GM12878 (cell line): Measurements from ENCODE around the gene USP27X. TPM values are rescaled to one million over a fixed set of nuclear protein-coding genes. Genes with fewer than 3 reads are reported as not detected.

Experiments
- ATAC-seq: fragments of 200-7000 bp; cut with Tn5 transposase; 3 replicates; pipeline ENCODE4 v1.9.1; 2020; ENCODE audit warnings: mild to moderate bottlenecking, moderate library complexity
- BruUV-seq: library from RNA; stranded (reverse); fragments of 400-500 nt; replicated peaks from 2 replicates; lab custom pipeline; 2021; lab: Mats Ljungman, UMichigan
- CTCF ChIA-PET: fragments of 300-600 bp; sonication (Branson Sonifier 250); formaldehyde crosslinking; extraction: SDS; loops from one replicate; lab custom pipeline; 2021; ENCODE audit warnings: inconsistent platforms; lab: Yijun Ruan, JAX
- POLR2A ChIA-PET: fragments of 350-600 bp; formaldehyde crosslinking; extraction: SDS; loops from one replicate; lab custom pipeline; 2021; ENCODE audit warnings: inconsistent platforms; lab: Charles Lee
- RAD21 ChIA-PET: fragments of 300-600 bp; sonication (Branson Sonifier 250); formaldehyde crosslinking; loops from one replicate; lab custom pipeline; 2023; ENCODE audit warnings: antibody characterized with exemption; ENCODE audit not compliant: unreplicated experiment; lab: Charles Lee
- SMC1A ChIA-PET: fragments of 300-600 bp; sonication (Branson Sonifier 250); formaldehyde crosslinking; loops from one replicate; lab custom pipeline; 2023; ENCODE audit not compliant: unreplicated experiment, uncharacterized antibody; lab: Charles Lee
- DNase-seq: peaks from one replicate; pipeline ENCODE4 v3.0.0-alpha.2; 2011; ENCODE audit warnings: low read depth, low spot score
- FAIRE-seq: peaks from 3 replicates; lab custom pipeline; 2011; peaks lifted over from hg19 to GRCh38; lab: Jason Lieb, UNC
- H2AFZ ChIP-seq: 2 replicates; pipeline ENCODE4 v1.6.0; 2011; ENCODE audit warnings: low read depth, low read length, control low read depth; ENCODE audit not compliant: control insufficient read depth
- H3K27ac ChIP-seq: 2 replicates; pipeline ENCODE4 v1.5.1; 2011; ENCODE audit warnings: control low read depth; ENCODE audit not compliant: control insufficient read depth, insufficient read depth
- H3K27me3 ChIP-seq, 2 experiments: replicated peaks in 1 of 2; 2 replicates each; pipeline versions ENCODE4 v1.6.0 to v1.6.1; 2011; ENCODE audit warnings: low read length in 1 of 2; ENCODE audit not compliant: control insufficient read depth in 2 of 2, insufficient read depth in 2 of 2
- H3K36me3 ChIP-seq, 2 experiments: 2 replicates each; pipeline ENCODE4 v1.5.1; 2011; ENCODE audit warnings: low read length in 1 of 2; ENCODE audit not compliant: control insufficient read depth in 2 of 2, insufficient read depth in 2 of 2
- H3K4me1 ChIP-seq: 2 replicates; pipeline ENCODE4 v1.6.1; 2011; ENCODE audit warnings: mild to moderate bottlenecking, low read length, moderate library complexity, mixed read lengths; ENCODE audit not compliant: control insufficient read depth, insufficient read depth
- H3K4me2 ChIP-seq: 2 replicates; pipeline ENCODE4 v1.6.0; 2011; ENCODE audit warnings: control low read depth; ENCODE audit not compliant: control insufficient read depth, insufficient read depth
- H3K4me3 ChIP-seq: fragments of 200-600 bp; sonication (generic); 2 replicates; pipeline ENCODE4 v1.5.1; 2016
- H3K79me2 ChIP-seq: 2 replicates; pipeline ENCODE4 v1.6.0; 2011; ENCODE audit warnings: low read length; ENCODE audit not compliant: control insufficient read depth, insufficient read depth
- H3K9ac ChIP-seq: 2 replicates; pipeline ENCODE4 v1.8.0; 2011; ENCODE audit warnings: low read length, control low read depth, mixed read lengths; ENCODE audit not compliant: control insufficient read depth, insufficient read depth
- H3K9me3 ChIP-seq: replicated peaks from 3 replicates; pipeline ENCODE4 v1.5.1; 2011; ENCODE audit warnings: mild to moderate bottlenecking, low read length; ENCODE audit not compliant: control insufficient read depth, insufficient read depth
- H4K20me1 ChIP-seq: 2 replicates; pipeline ENCODE4 v1.6.0; 2011; ENCODE audit not compliant: control insufficient read depth, insufficient read depth
- BACH1 ChIP-seq: fragments of 450-650 bp; IDR thresholded peaks from 2 replicates; pipeline ENCODE4 v1.6.1; 2017; ENCODE audit warnings: mild to moderate bottlenecking, borderline replicate concordance
- BMI1 ChIP-seq: fragments of 450-650 bp; IDR thresholded peaks from 2 replicates; pipeline ENCODE4 v1.6.1; 2016; ENCODE audit warnings: mild to moderate bottlenecking, moderate library complexity, borderline replicate concordance
- BRCA1 ChIP-seq: IDR thresholded peaks from 2 replicates; pipeline ENCODE4 v1.6.1; 2011; ENCODE audit warnings: low read depth, low read length, improper control_type of control experiment
- CBX3 ChIP-seq: fragments of 200-600 bp; sonication (generic); IDR thresholded peaks from 2 replicates; pipeline ENCODE4 v1.6.1; 2016; ENCODE audit warnings: low read depth, borderline replicate concordance
- CHD2 ChIP-seq: IDR thresholded peaks from 2 replicates; pipeline ENCODE4 v1.6.1; 2011; ENCODE audit warnings: low read depth, low read length, improper control_type of control experiment, borderline replicate concordance
- E2F8 ChIP-seq: fragments of 450-650 bp; IDR thresholded peaks from 2 replicates; pipeline ENCODE4 v1.6.1; 2018; ENCODE audit warnings: mild to moderate bottlenecking, low read depth, moderate library complexity; ENCODE audit not compliant: partially characterized antibody
- EGR1 ChIP-seq, 2 experiments: IDR thresholded peaks; 1 replicate in 1 of 2; 2 replicates in 1 of 2; pipeline ENCODE4 v1.6.1; 2011 to 2012; ENCODE audit warnings: low read depth in 2 of 2, low read length in 2 of 2, borderline replicate concordance in 1 of 2, mild to moderate bottlenecking in 1 of 2, moderate library complexity in 1 of 2
- GATAD2B ChIP-seq: fragments of 450-650 bp; conservative IDR thresholded peaks from 2 replicates; pipeline ENCODE4 v1.6.1; 2017; ENCODE audit warnings: low read depth, mild to moderate bottlenecking, moderate library complexity
- MTA2 ChIP-seq: fragments of 450-650 bp; IDR thresholded peaks from 2 replicates; pipeline ENCODE4 v1.6.1; 2016; ENCODE audit warnings: low read depth, mild to moderate bottlenecking, moderate library complexity
- MYB ChIP-seq: fragments of 150-350 bp; IDR thresholded peaks from 2 replicates; pipeline ENCODE4 v1.6.1; 2014; ENCODE audit warnings: mild to moderate bottlenecking, low read depth, low read length, borderline replicate concordance
- NFIC ChIP-seq: IDR thresholded peaks from 2 replicates; pipeline ENCODE4 v1.6.1; 2012; ENCODE audit warnings: low read depth, mild to moderate bottlenecking, inconsistent platforms, low read length, moderate library complexity
- NR2C2 ChIP-seq: IDR thresholded peaks from 2 replicates; pipeline ENCODE4 v1.6.1; 2011; ENCODE audit warnings: borderline replicate concordance, low read depth; ENCODE audit not compliant: control insufficient read depth, insufficient read length
- POLR2AphosphoS5 ChIP-seq: IDR thresholded peaks from 2 replicates; pipeline ENCODE4 v1.6.1; 2011; ENCODE audit warnings: mild to moderate bottlenecking, low read length, inconsistent platforms
- RCOR1 ChIP-seq: conservative IDR thresholded peaks from 2 replicates; pipeline ENCODE4 v1.6.1; 2012; ENCODE audit warnings: low read depth, low read length, improper control_type of control experiment
- RELA ChIP-seq: fragments of 450-650 bp; IDR thresholded peaks from 2 replicates; pipeline ENCODE4 v1.8.0; 2014; ENCODE audit warnings: borderline replicate concordance; ENCODE audit not compliant: partially characterized antibody
- SRF ChIP-seq, 2 experiments: IDR thresholded peaks; 2 replicates each; pipeline ENCODE4 v1.6.1; 2011; ENCODE audit warnings: low read depth in 2 of 2, low read length in 2 of 2, mild to moderate bottlenecking in 1 of 2, moderate library complexity in 1 of 2
- SUZ12 ChIP-seq: fragments of 200-600 bp; sonication (generic); IDR thresholded peaks from one replicate; pipeline ENCODE4 v1.6.1; 2018; ENCODE audit warnings: antibody characterized with exemption, mild to moderate bottlenecking; ENCODE audit not compliant: unreplicated experiment
- whole genome bisulfite sequencing: methylation state at CpG from one replicate; pipeline ENCODE4 v1.1.6; 2016; ENCODE audit warnings: low lambda C conversion rate; ENCODE audit not compliant: insufficient replicate concordance, insufficient coverage; ENCODE audit errors: missing lambda C conversion rate; 5-methylcytosine and 5-hydroxymethylcytosine counted together
- in situ Hi-C: fragments of 300-500 bp; cut with MboI; formaldehyde crosslinking; loops from 9 replicates; pipeline ENCODE4 v1.14.3; 2018; ENCODE audit warnings: mixed read lengths
- intact Hi-C: fragments of 100-400 bp; cut with micrococcal nuclease; formaldehyde crosslinking; loops from one replicate; pipeline ENCODE4 v1.14.2; 2022; ENCODE audit not compliant: unreplicated experiment
- polyA plus RNA-seq, 11 experiments: library from polyadenylated mRNA; depleted of rRNA in 4 of 11; unstranded in 6 of 11; stranded (reverse) in 5 of 11; fragments of >200 nt; fragmentation: Nextera tagmentation in 4 of 11; fragmentation: Illumina TruSeq in 1 of 11; extraction: Ambion mirVana in 4 of 11; extraction: Trizol in 1 of 11; gene quantifications; 1 replicate in 1 of 11; 2 replicates in 10 of 11; pipeline versions ENCODE4 v1.2.1 to v1.2.3, GENCODE V29; 2011 to 2016; ENCODE audit warnings: inconsistent platforms in 2 of 11, missing spikeins in 2 of 11, low read depth in 1 of 11
- total RNA-seq, 4 experiments: library from RNA; depleted of rRNA in 3 of 4; stranded (reverse); fragments of >200 nt in 3 of 4; fragmentation: Illumina TruSeq in 1 of 4; extraction: Trizol in 1 of 4; gene quantifications; 2 replicates each; pipeline versions ENCODE4 v1.2.1 to v1.2.3, GENCODE V29; 2013 to 2021
- TF ChIP-seq, protein P1 (sequence below): fragments of 450-650 bp; IDR thresholded peaks from 2 replicates; pipeline ENCODE4 v1.6.1; 2014; ENCODE audit warnings: mild to moderate bottlenecking
- TF ChIP-seq, protein P2 (sequence below): IDR thresholded peaks from 2 replicates; pipeline ENCODE4 v1.6.1; 2011; ENCODE audit warnings: borderline replicate concordance, low read depth, mild to moderate bottlenecking, moderate library complexity, low read length; ENCODE audit not compliant: insufficient read depth, poor library complexity, severe bottlenecking

Gene USP27X
- total and polyA plus RNA-seq, 10 of the 15 experiments (the other 5 are each of a cell fraction or from before 2014, with no cell fraction given) = 0.09 to 2.0 (median 0.89) TPM; not detected in 1

DNA sequence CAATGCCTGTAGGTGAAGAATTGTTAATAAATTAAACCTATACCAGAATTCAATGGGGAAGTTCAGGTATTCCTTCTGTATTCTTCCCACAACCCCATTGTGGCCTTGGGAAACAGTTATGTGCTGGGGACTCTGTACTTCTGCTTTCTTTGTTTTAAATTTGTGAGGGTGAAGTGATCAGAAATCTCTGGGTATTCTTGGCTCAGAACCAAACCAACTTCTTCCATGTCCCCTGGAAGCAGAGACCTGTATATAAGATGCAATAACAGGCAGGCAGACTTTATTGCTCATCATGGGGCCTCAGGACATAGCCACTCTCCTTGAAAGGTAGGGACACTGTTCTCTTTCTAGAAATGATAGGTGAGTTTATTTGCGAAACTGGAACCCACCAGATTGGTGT, 19.8 kb upstream of the USP27X start:
- Histone ChIP-seq H4K20me1 (no peaks in the 10 kb centered on the region), H3K27me3 (no peaks in the 10 kb centered on the region), H3K4me2 (no peak overlapping the region), H3K4me1 (no peaks in the 10 kb centered on the region), H3K9me3 (no peaks in the 10 kb centered on the region), H2AFZ (no peak overlapping the region), H3K27ac (no peak overlapping the region), H3K79me2 (no peaks in the 10 kb centered on the region), H3K9ac (no peak overlapping the region), H3K36me3 (no peaks in the 10 kb centered on the region), H3K4me3 (no peak overlapping the region)
- BruUV-seq = no TSS peak
- SMC1A ChIA-PET = no interaction called here
- POLR2A ChIA-PET = no interaction called here
- CTCF ChIA-PET = interaction anchor here (1.1 to 1.3 kb wide), 2 partner anchors 19 to 21 kb away, joined by 3 read pairs; no protein-coding TSS in a partner anchor
- whole genome bisulfite sequencing = 41% methylated on average over 1 of the region's 1 CpG
- intact Hi-C loops (no loop called here), in situ Hi-C loops (loop anchor here (25.0 kb wide), 1 partner anchor 997 kb away; no protein-coding TSS in a partner anchor)
- no peak for FAIRE-seq
- RAD21 ChIA-PET = no interaction called here
- ATAC-seq = no peak
- DNase-seq = no peak
- TF ChIP-seq BMI1 (no peak), E2F8 (no peak), NFIC (no peak), SUZ12 (no peak), CBX3 (no peak), MTA2 (no peak), NR2C2 (no peak), RELA (no peak), POLR2AphosphoS5 (no peak), MYB (no peak), CHD2 (no peak), RCOR1 (no peak), BRCA1 (no peak), SRF (IDR thresholded peaks at IDR 0.05; ENCODE audit: low read depth in 2 of 2, low read length in 2 of 2) (no peak), GATAD2B (no peak), BACH1 (no peak), EGR1 (IDR thresholded peaks at IDR 0.05; ENCODE audit: borderline replicate concordance in 1 of 2, low read depth in 2 of 2, low read length in 2 of 2) (no peak)
- TF ChIP-seq, protein P1, sequence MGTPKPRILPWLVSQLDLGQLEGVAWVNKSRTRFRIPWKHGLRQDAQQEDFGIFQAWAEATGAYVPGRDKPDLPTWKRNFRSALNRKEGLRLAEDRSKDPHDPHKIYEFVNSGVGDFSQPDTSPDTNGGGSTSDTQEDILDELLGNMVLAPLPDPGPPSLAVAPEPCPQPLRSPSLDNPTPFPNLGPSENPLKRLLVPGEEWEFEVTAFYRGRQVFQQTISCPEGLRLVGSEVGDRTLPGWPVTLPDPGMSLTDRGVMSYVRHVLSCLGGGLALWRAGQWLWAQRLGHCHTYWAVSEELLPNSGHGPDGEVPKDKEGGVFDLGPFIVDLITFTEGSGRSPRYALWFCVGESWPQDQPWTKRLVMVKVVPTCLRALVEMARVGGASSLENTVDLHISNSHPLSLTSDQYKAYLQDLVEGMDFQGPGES = no peak
- TF ChIP-seq, protein P2, sequence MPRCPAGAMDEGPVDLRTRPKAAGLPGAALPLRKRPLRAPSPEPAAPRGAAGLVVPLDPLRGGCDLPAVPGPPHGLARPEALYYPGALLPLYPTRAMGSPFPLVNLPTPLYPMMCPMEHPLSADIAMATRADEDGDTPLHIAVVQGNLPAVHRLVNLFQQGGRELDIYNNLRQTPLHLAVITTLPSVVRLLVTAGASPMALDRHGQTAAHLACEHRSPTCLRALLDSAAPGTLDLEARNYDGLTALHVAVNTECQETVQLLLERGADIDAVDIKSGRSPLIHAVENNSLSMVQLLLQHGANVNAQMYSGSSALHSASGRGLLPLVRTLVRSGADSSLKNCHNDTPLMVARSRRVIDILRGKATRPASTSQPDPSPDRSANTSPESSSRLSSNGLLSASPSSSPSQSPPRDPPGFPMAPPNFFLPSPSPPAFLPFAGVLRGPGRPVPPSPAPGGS = no peak
